ENCODE measurements around the gene FBXL13. TPM values are rescaled to one million over a fixed set of nuclear protein-coding genes. Genes with fewer than 3 reads are reported as not detected.
"Not testable (repeated sequence)": the region's sequence is repeated elsewhere in the genome, so short reads cannot be mapped to it uniquely, and the experiment has no call there.

The FBXL13 gene
- total RNA-seq, 1 experiment from 2014 or later, result 0.96 TPM

- not testable (repeated sequence) for DNase-seq (ENCODE audit: low read depth)
Observed at GRCh38 chr7:102763295-102763905, 311.2 kb downstream of the FBXL13 start.

Other genes starting within 250 kb of the FBXL13 start
- gene LRRC17, start 161.8 kb downstream of the FBXL13 start, total RNA-seq (2014; rRNA removed; shearing (Covaris generic)), result 48.8 and 54.3 TPM in 2 replicates
- 49.2 and 52.6 TPM in 2 replicates for gene ARMC10, start 344 bp upstream of the FBXL13 start, total RNA-seq (2014; rRNA removed; shearing (Covaris generic))
- gene NAPEPLD, start 74.3 kb upstream of the FBXL13 start, total RNA-seq (2014; rRNA removed; shearing (Covaris generic)), result 5.8 and 7.2 TPM in 2 replicates
- gene PMPCB, start 222.6 kb upstream of the FBXL13 start, total RNA-seq (2014; rRNA removed; shearing (Covaris generic)), result 78.1 and 90.8 TPM in 2 replicates